GM19035 (cell line): ENCODE data around the gene KRTAP19-1.
A peak's percentile ranks its signal among the peaks of the same experiment; 100 is the strongest.
"Not testable (repeated sequence)": the region's sequence is repeated elsewhere in the genome, so short reads cannot be mapped to it uniquely, and the experiment has no call there.

Source experiments
- ATAC-seq: cut with Tn5 transposase; IDR thresholded peaks from one replicate; pipeline ENCODE4 v1.9.1; 2021; ENCODE audit not compliant: unreplicated experiment

The KRTAP19-1 gene

GRCh38 chr21:30480145-30480544, at the start of gene KRTAP19-1:
TSS of gene KRTAP19-1 (minus strand) at chr21:30480367. CDS start at chr21:30480317, 50 bp downstream.
- no peak for ATAC-seq

GRCh38 chr21:30518876-30519275, 38.7 kb upstream of the KRTAP19-1 start:
- no peak for ATAC-seq

GRCh38 chr21:30515681-30516080, 35.5 kb upstream of the KRTAP19-1 start:
- ATAC-seq = no peak

GRCh38 chr21:30505621-30506205, 25.5 kb upstream of the KRTAP19-1 start:
- not testable (repeated sequence) for ATAC-seq

GRCh38 chr21:30502041-30502440, 21.9 kb upstream of the KRTAP19-1 start, which contains the start of gene KRTAP19-5:
TSS of gene KRTAP19-5 (minus strand) at chr21:30502141. CDS start at chr21:30502090, 51 bp downstream.
- ATAC-seq = no peak

- no peak for ATAC-seq
Measured at GRCh38 chr21:30497065-30497464, 16.9 kb upstream of the KRTAP19-1 start, which contains the start of gene KRTAP19-4. TSS of gene KRTAP19-4 (minus strand) at chr21:30497165. CDS start at chr21:30497110, 55 bp downstream.

GRCh38 chr21:30491963-30492428, 11.8 kb upstream of the KRTAP19-1 start, which contains the start of gene KRTAP19-3:
TSS of gene KRTAP19-3 (minus strand) at chr21:30492013. CDS start at chr21:30491957, 56 bp downstream.
- ATAC-seq = no peak

GRCh38 chr21:30487336-30487735, 7.2 kb upstream of the KRTAP19-1 start, which contains the start of gene KRTAP19-2:
TSS of gene KRTAP19-2 (minus strand) at chr21:30487436. CDS start at chr21:30487348, 88 bp downstream.
- ATAC-seq = no peak

GRCh38 chr21:30486180-30486579, 6.0 kb upstream of the KRTAP19-1 start:
- no peak for ATAC-seq

- no peak for ATAC-seq
Measured at GRCh38 chr21:30482130-30482529, 2.0 kb upstream of the KRTAP19-1 start.

GRCh38 chr21:30479259-30479658, 908 bp downstream of the KRTAP19-1 start:
- no peak for ATAC-seq

GRCh38 chr21:30478004-30478403, 2.2 kb downstream of the KRTAP19-1 start:
- no peak for ATAC-seq

GRCh38 chr21:30468900-30469714, 11.1 kb downstream of the KRTAP19-1 start:
- no peak for ATAC-seq

GRCh38 chr21:30463713-30464112, 16.5 kb downstream of the KRTAP19-1 start:
- no peak for ATAC-seq

GRCh38 chr21:30448514-30448913, 31.7 kb downstream of the KRTAP19-1 start:
- ATAC-seq = no peak

- ATAC-seq = no peak
Measured at GRCh38 chr21:30447056-30447455, 33.1 kb downstream of the KRTAP19-1 start.

- ATAC-seq = no peak
Measured at GRCh38 chr21:30444204-30444603, 36.0 kb downstream of the KRTAP19-1 start.

GRCh38 chr21:30443226-30443625, 36.9 kb downstream of the KRTAP19-1 start:
- ATAC-seq = no peak

GRCh38 chr21:30439975-30440374, 40.2 kb downstream of the KRTAP19-1 start, which contains the start of gene KRTAP15-1:
TSS of gene KRTAP15-1 (plus strand) at chr21:30440275. CDS start at chr21:30440328, 53 bp downstream.
- no peak for ATAC-seq

GRCh38 chr21:30437010-30437565, 43.1 kb downstream of the KRTAP19-1 start:
- no peak for ATAC-seq

GRCh38 chr21:30434033-30434631, 46.0 kb downstream of the KRTAP19-1 start:
- peak; percentile 55 for ATAC-seq
